ENCODE results near the gene ZCCHC14. TPM values are rescaled to one million over a fixed set of nuclear protein-coding genes. Genes with fewer than 3 reads are reported as not detected.

ZCCHC14 gene
- total RNA-seq, 2 experiments from 2014 or later: 4.6 to 5.9 TPM

- H3K27ac Mint-ChIP-seq: no peak overlapping the region
- ATAC-seq (no peak), DNase-seq (no peak)
- no peaks in the 10 kb centered on the region for H3K27me3 Mint-ChIP-seq
- TF ChIP-seq CTCF (IDR thresholded peaks at IDR 0.05): no peak
- H3K4me3 Mint-ChIP-seq: no peak overlapping the region
- peaks cover 6% of the 10 kb centered on the region for H3K36me3 Mint-ChIP-seq (ENCODE audit: low read depth)
- H3K9me3 Mint-ChIP-seq: no peaks in the 10 kb centered on the region
- peaks cover 4% of the 10 kb centered on the region for H3K4me1 Mint-ChIP-seq (ENCODE audit: low read depth)
- ChIA-PET CTCF (interaction anchor here (2.1 kb wide), 1 partner anchor 227 kb away, joined by 6 read pairs; no protein-coding TSS in a partner anchor), POLR2A (no interaction called here)
- intact Hi-C loops (cut with micrococcal nuclease): no loop called here
Measured at GRCh38 chr16:87409153-87409552, 83.7 kb downstream of the ZCCHC14 start.

GRCh38 chr16:87407511-87408112 lies 85.2 kb downstream of the ZCCHC14 start:
- H3K27me3 Mint-ChIP-seq: no peaks in the 10 kb centered on the region
- ATAC-seq: no peak
- TF ChIP-seq CTCF (IDR thresholded peaks at IDR 0.05): no peak
- DNase-seq: no peak
- H3K36me3 Mint-ChIP-seq (ENCODE audit: low read depth): peaks cover 11% of the 10 kb centered on the region
- H3K9me3 Mint-ChIP-seq: no peaks in the 10 kb centered on the region
- ChIA-PET POLR2A (interaction anchor here (1.1 to 1.3 kb wide), 2 partner anchors 12 to 24 kb away, joined by 3 read pairs; partner anchors contain the start of gene FBXO31), CTCF (interaction anchor here (0.9 to 2.1 kb wide), 3 partner anchors 9 to 229 kb away, joined by 3 to 5 read pairs (median 5); no protein-coding TSS in a partner anchor)
- H3K27ac Mint-ChIP-seq: peak overlapping the region; percentile 6
- peaks cover 4% of the 10 kb centered on the region for H3K4me1 Mint-ChIP-seq (ENCODE audit: low read depth)
- no peak overlapping the region for H3K4me3 Mint-ChIP-seq
- intact Hi-C loops (cut with micrococcal nuclease): no loop called here

- ChIA-PET CTCF (interaction anchor here (2.1 kb wide), 1 partner anchor 10 kb away, joined by 5 read pairs; no protein-coding TSS in a partner anchor), POLR2A (interaction anchor here (1.2 to 1.6 kb wide), 3 partner anchors 14 to 23 kb away, joined by 3 to 5 read pairs (median 3); partner anchors contain the start of gene FBXO31)
- Mint-ChIP-seq H3K4me1 (ENCODE audit: low read depth) (peaks cover 4% of the 10 kb centered on the region), H3K27me3 (no peaks in the 10 kb centered on the region), H3K9me3 (no peaks in the 10 kb centered on the region), H3K36me3 (ENCODE audit: low read depth) (peaks cover 12% of the 10 kb centered on the region), H3K27ac (no peak overlapping the region), H3K4me3 (no peak overlapping the region)
- intact Hi-C loops (cut with micrococcal nuclease): no loop called here
- ATAC-seq: no peak
- no peak for DNase-seq
- TF ChIP-seq CTCF (IDR thresholded peaks at IDR 0.05): no peak
Measured at GRCh38 chr16:87406495-87407088, 86.2 kb downstream of the ZCCHC14 start.

- CTCF ChIA-PET: interaction anchor here (0.8 to 2.6 kb wide), 3 partner anchors 11 to 231 kb away, joined by 3 to 8 read pairs (median 4); no protein-coding TSS in a partner anchor
- TF ChIP-seq CTCF (IDR thresholded peaks at IDR 0.05): no peak
- peaks cover 14% of the 10 kb centered on the region for H3K36me3 Mint-ChIP-seq (ENCODE audit: low read depth)
Measured at GRCh38 chr16:87404764-87405625, 87.8 kb downstream of the ZCCHC14 start.

More at GRCh38 chr16:87404764-87405625, 87.8 kb downstream of the ZCCHC14 start:
- intact Hi-C loops (cut with micrococcal nuclease): no loop called here
- POLR2A ChIA-PET: interaction anchor here (1.1 to 1.6 kb wide), 2 partner anchors 10 to 19 kb away, joined by 5 to 7 read pairs; no protein-coding TSS in a partner anchor
- Mint-ChIP-seq H3K4me3 (no peak overlapping the region), H3K4me1 (ENCODE audit: low read depth) (peaks cover 4% of the 10 kb centered on the region), H3K27me3 (no peaks in the 10 kb centered on the region), H3K9me3 (no peaks in the 10 kb centered on the region), H3K27ac (no peak overlapping the region)
- ATAC-seq (no peak), DNase-seq (no peak)

Data from activated CD8-positive, alpha-beta T cell treated with anti-CD3 and anti-CD28 coated beads for 36 hours (primary cell).